GM12892 (cell line): ENCODE data around the gene ZIC1.

Experiments
- POLR2A ChIP-seq: IDR thresholded peaks from 2 replicates; pipeline ENCODE4 v1.6.1; 2011; ENCODE audit warnings: low read depth, low read length, control low read depth
- POLR2AphosphoS5 ChIP-seq: IDR thresholded peaks from 2 replicates; pipeline ENCODE4 v1.6.1; 2011; ENCODE audit warnings: low read depth, low read length, control low read depth

- no peak for TF ChIP-seq POLR2AphosphoS5
- no peak for TF ChIP-seq POLR2A
Measured at GRCh38 chr3:147367676-147368075, 41.5 kb upstream of the ZIC1 start.
